Skeletal muscle tissue (tissue), 4 donors: ENCODE data around the gene INPP5D. TPM values are rescaled to one million over a fixed set of nuclear protein-coding genes. Genes with fewer than 3 reads are reported as not detected.

ENCODE experiments used
- H3K27ac ChIP-seq: one replicate; pipeline ENCODE4 v1.7.0; 2013; ENCODE audit warnings: mild to moderate bottlenecking, low read depth, low read length, inconsistent platforms
- H3K27me3 ChIP-seq, 3 donors: one replicate each; pipeline ENCODE4 v1.7.0; 2013; ENCODE audit warnings: low read length in 3 of 3; ENCODE audit not compliant: control insufficient read depth in 3 of 3, insufficient read depth in 3 of 3
- H3K36me3 ChIP-seq, 3 donors: one replicate each; pipeline ENCODE4 v1.7.0; 2013; ENCODE audit warnings: low read length in 3 of 3; ENCODE audit not compliant: control insufficient read depth in 3 of 3, insufficient read depth in 3 of 3
- H3K4me1 ChIP-seq, 3 donors: one replicate each; pipeline ENCODE4 v1.7.0; 2013; ENCODE audit warnings: low read length in 3 of 3, mild to moderate bottlenecking in 3 of 3; ENCODE audit not compliant: control insufficient read depth in 3 of 3, insufficient read depth in 3 of 3
- H3K4me3 ChIP-seq, 3 donors: one replicate each; pipeline ENCODE4 v1.7.0; 2013; ENCODE audit warnings: low read length in 3 of 3
- H3K9ac ChIP-seq, 3 donors: one replicate each; pipeline ENCODE4 v1.7.0; 2013; ENCODE audit warnings: low read length in 3 of 3, mild to moderate bottlenecking in 3 of 3, moderate library complexity in 2 of 3, low read depth in 1 of 3
- H3K9me3 ChIP-seq, 3 donors: one replicate each; pipeline ENCODE4 v1.7.0; 2013; ENCODE audit warnings: low read length in 3 of 3; ENCODE audit not compliant: control insufficient read depth in 3 of 3
- total RNA-seq: library from RNA; depleted of rRNA; stranded (reverse); fragments of >200 nt; gene quantifications from one replicate; pipeline ENCODE4 v1.2.3, GENCODE V29; 2014
- donor health status: Osteomylitis.

Gene INPP5D
- total RNA-seq, 1 donor from 2014 or later: 8.4 TPM

GRCh38 chr2:233112329-233112728 lies 52.2 kb downstream of the INPP5D start:
- peaks cover 8 to 16% (median 10%) of the 10 kb centered on the region in 3 donors for H3K4me1 ChIP-seq
- H3K9me3 ChIP-seq: no peaks in the 10 kb centered on the region
- H3K4me3 ChIP-seq: no peak overlapping the region
- no peak overlapping the region for H3K27ac ChIP-seq
- H3K27me3 ChIP-seq: peaks cover 0 to 26% (median 21%) of the 10 kb centered on the region in 3 donors
- no peaks in the 10 kb centered on the region for H3K36me3 ChIP-seq
- H3K9ac ChIP-seq: no peak overlapping the region

DNA sequence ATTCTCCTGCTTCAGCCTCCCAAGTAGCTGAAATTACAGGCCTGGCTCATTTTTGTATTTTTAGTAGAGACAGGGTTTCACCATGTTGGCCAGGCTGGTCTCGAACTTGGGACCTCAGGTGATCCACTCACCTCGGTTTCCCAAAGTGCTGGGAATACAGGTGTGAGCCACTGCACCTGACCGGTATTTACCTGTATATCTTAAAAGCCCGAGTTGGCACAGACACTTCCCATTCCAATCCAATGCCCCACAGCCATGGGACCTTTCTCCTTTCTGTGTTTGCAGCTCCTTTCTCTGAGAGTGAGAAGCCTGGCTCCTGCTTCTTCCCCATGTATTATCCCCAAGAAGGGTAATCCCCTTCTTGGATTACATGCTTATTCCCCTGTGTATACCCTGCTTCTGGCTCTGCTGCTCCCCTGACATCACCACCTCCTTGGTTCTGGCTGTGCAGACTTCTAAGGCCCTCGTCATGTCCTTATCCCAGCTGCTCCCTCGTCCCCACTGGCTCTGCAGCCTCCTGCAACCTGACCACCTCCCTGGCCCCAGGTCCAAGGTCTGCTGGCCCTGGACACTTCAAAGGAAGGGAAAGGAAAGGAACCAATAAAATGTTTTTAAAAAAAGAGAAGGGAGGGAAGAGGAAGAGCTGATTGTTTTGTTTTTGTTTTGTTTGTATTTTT lies 52.8 kb downstream of the INPP5D start:
- no peak overlapping the region for H3K4me3 ChIP-seq
- no peaks in the 10 kb centered on the region for H3K9me3 ChIP-seq
- H3K27ac ChIP-seq: no peak overlapping the region
- H3K36me3 ChIP-seq: no peaks in the 10 kb centered on the region
- H3K27me3 ChIP-seq: peaks cover 0 to 28% (median 15%) of the 10 kb centered on the region in 3 donors
- no peak overlapping the region for H3K9ac ChIP-seq
- H3K4me1 ChIP-seq: peaks cover 7 to 16% (median 10%) of the 10 kb centered on the region in 3 donors

DNA sequence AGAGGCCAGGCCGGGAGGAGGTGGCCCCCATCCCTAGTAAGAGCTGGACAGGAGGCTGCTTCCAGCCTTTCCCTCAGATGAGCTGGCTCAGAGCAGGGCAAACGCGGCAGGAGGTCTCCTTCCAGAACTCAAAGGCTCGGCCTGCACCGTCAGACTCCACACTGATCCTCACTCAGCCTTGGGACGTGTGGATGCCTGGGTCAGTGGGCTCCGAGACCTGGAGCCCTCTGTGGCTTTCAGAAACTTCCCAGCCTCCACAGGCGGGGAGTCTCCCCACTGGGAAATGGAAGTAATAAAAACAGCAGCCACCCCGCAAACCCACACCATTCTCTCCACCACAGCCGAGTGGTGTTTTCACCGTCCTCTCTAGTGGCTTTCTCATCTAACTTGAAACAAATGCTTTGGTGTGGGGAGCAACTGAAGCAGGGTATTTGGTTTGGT lies 54.3 kb downstream of the INPP5D start:
- Histone ChIP-seq H3K4me3 (no peak overlapping the region), H3K9ac (no peak overlapping the region), H3K36me3 (no peaks in the 10 kb centered on the region), H3K9me3 (no peaks in the 10 kb centered on the region), H3K4me1 (peaks cover 7 to 20% (median 17%) of the 10 kb centered on the region in 3 donors), H3K27me3 (peaks cover 0 to 18% (median 7%) of the 10 kb centered on the region in 3 donors), H3K27ac (no peak overlapping the region)

DNA sequence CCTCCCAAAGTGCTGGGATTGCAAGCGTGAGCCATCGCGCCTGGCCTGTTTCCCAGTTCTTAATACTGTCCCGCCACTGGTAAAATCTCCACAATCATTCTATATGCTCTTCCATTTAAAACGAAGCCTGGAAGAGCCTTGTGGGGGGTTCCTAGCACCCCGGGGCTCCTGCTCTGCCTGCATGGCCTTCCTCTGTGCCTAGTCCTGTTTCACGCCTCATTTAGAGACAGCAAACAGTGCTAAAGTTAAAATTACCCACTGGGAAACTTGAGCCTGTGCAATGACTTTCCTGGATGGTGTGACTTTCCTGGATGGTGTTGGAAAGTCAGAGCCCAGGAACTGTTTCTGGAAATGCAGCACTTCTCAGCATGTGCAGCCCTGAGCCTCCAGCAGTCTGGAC lies 55.0 kb downstream of the INPP5D start:
- Histone ChIP-seq H3K4me3 (no peak overlapping the region), H3K27me3 (peaks cover 0 to 22% (median 7%) of the 10 kb centered on the region in 3 donors), H3K9me3 (no peaks in the 10 kb centered on the region), H3K9ac (no peak overlapping the region), H3K27ac (no peak overlapping the region), H3K4me1 (peaks cover 7 to 20% (median 17%) of the 10 kb centered on the region in 3 donors), H3K36me3 (no peaks in the 10 kb centered on the region)

- H3K4me1 ChIP-seq: peaks cover 7 to 20% (median 17%) of the 10 kb centered on the region in 3 donors
- H3K27me3 ChIP-seq: peaks cover 0 to 22% (median 7%) of the 10 kb centered on the region in 3 donors
- no peaks in the 10 kb centered on the region for H3K9me3 ChIP-seq
- no peak overlapping the region for H3K27ac ChIP-seq
- no peak overlapping the region for H3K9ac ChIP-seq
- no peak overlapping the region for H3K4me3 ChIP-seq
- H3K36me3 ChIP-seq: no peaks in the 10 kb centered on the region
These were observed 55.6 kb downstream of the INPP5D start for GRCh38 chr2:233115741-233116140.

GRCh38 chr2:233116946-233117345 lies 56.8 kb downstream of the INPP5D start:
- no peaks in the 10 kb centered on the region for H3K36me3 ChIP-seq
- H3K27me3 ChIP-seq: peaks cover 0 to 22% (median 7%) of the 10 kb centered on the region in 3 donors

DNA sequence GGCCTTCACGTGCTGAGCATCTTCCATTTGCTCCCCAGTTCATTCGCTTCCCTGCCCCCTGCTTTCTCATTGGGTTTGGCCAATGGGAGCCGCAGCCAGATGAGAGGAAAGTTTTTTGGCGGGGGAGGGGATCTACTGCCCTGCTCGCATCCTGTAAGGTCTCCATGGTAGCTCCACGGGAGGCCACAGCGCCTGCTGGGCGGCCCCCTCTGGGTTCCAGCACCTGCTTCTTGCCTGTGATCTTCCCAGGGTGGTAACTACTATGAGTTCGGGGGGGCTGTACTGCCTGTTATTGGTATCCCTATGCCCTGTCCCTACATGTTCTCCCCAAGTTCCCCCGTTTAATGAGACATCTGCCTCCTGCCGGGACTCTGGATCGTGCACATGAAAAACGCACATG lies 57.2 kb downstream of the INPP5D start:
- no peak overlapping the region for H3K27ac ChIP-seq
- H3K9ac ChIP-seq: no peak overlapping the region
- no peaks in the 10 kb centered on the region for H3K9me3 ChIP-seq
- H3K4me3 ChIP-seq: no peak overlapping the region
- peaks cover 7 to 20% (median 17%) of the 10 kb centered on the region in 3 donors for H3K4me1 ChIP-seq
- H3K36me3 ChIP-seq: no peaks in the 10 kb centered on the region
- peaks cover 0 to 22% (median 7%) of the 10 kb centered on the region in 3 donors for H3K27me3 ChIP-seq

More at GRCh38 chr2:233116946-233117345, 56.8 kb downstream of the INPP5D start:
- Histone ChIP-seq H3K27ac (no peak overlapping the region), H3K4me3 (no peak overlapping the region), H3K9me3 (no peaks in the 10 kb centered on the region), H3K9ac (no peak overlapping the region), H3K4me1 (peaks cover 7 to 20% (median 17%) of the 10 kb centered on the region in 3 donors)

GRCh38 chr2:233117811-233118647 lies 57.9 kb downstream of the INPP5D start:
- H3K4me3 ChIP-seq: no peak overlapping the region
- H3K9ac ChIP-seq: no peak overlapping the region
- peaks cover 0 to 19% (median 7%) of the 10 kb centered on the region in 3 donors for H3K27me3 ChIP-seq
- H3K36me3 ChIP-seq: no peaks in the 10 kb centered on the region
- no peak overlapping the region for H3K27ac ChIP-seq
- peaks cover 7 to 17% (median 17%) of the 10 kb centered on the region in 3 donors for H3K4me1 ChIP-seq
- H3K9me3 ChIP-seq: no peaks in the 10 kb centered on the region

DNA sequence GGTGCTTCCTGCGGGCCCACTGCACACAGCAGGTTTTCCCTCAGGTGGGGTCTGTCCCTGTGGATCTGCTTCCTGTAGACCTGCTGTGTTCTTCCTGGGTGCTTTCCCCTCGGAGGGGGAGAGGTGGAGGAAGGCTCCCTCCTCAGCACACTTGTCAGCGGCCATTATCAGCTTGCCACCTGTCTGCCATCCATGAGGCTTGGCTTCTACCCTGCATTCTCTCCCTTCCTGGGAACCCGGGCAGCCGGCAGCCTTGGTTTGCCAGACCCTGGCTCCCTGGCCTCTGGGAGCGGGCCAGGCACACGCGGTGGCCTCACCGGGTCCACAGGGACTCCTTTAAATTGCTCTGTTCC lies 58.5 kb downstream of the INPP5D start:
- no peak overlapping the region for H3K27ac ChIP-seq
- H3K9me3 ChIP-seq: no peaks in the 10 kb centered on the region
- H3K9ac ChIP-seq: no peak overlapping the region
- no peak overlapping the region for H3K4me3 ChIP-seq
- H3K4me1 ChIP-seq: peaks cover 7 to 17% (median 16%) of the 10 kb centered on the region in 3 donors
- H3K36me3 ChIP-seq: no peaks in the 10 kb centered on the region
- peaks cover 0 to 16% (median 7%) of the 10 kb centered on the region in 3 donors for H3K27me3 ChIP-seq

DNA sequence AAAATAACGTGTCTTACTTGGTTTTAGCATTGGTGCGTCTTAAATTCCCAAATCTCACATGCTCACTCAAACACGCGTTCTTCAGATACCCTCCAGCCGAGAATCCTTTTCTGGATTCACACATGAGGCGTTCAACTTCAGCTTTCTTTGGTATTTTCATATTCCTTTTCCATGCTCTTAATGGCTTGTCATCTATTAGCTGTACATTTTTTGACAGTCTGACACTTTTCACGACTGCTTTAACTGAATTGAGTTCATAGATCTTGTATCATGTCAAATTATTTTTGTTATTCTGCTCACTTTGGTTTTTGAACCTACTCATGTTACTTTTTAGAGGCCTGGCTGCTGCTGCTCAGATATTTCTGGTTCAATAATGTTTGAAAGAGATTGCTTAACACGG lies 59.0 kb downstream of the INPP5D start:
- no peaks in the 10 kb centered on the region for H3K9me3 ChIP-seq
- H3K4me3 ChIP-seq: no peak overlapping the region

More for the DNA sequence above, 59.0 kb downstream of the INPP5D start:
- H3K36me3 ChIP-seq: no peaks in the 10 kb centered on the region
- H3K27ac ChIP-seq: no peak overlapping the region
- no peak overlapping the region for H3K9ac ChIP-seq
- H3K4me1 ChIP-seq: peaks cover 7 to 17% (median 16%) of the 10 kb centered on the region in 3 donors
- peaks cover 0 to 16% (median 7%) of the 10 kb centered on the region in 3 donors for H3K27me3 ChIP-seq
